GM19463 (cell line): ENCODE measurements around the gene PRLHR.
A peak's percentile ranks its signal among the peaks of the same experiment; 100 is the strongest.

Experiments
- ATAC-seq: cut with Tn5 transposase; IDR thresholded peaks from one replicate; pipeline ENCODE4 v1.9.1; 2021; ENCODE audit warnings: mild to moderate bottlenecking, moderate library complexity; ENCODE audit not compliant: unreplicated experiment

The PRLHR gene

GRCh38 chr10:118564114-118564513, 31.3 kb downstream of the PRLHR start:
- ATAC-seq, result no peak

- no peak for ATAC-seq
Observed at GRCh38 chr10:118563373-118563890, 32.0 kb downstream of the PRLHR start.

GRCh38 chr10:118562851-118563250, 32.6 kb downstream of the PRLHR start:
- ATAC-seq, result no peak

- ATAC-seq, result no peak
Observed at GRCh38 chr10:118557946-118558345, 37.5 kb downstream of the PRLHR start.

GRCh38 chr10:118551535-118552100, 43.8 kb downstream of the PRLHR start:
- ATAC-seq, result no peak

- no peak for ATAC-seq
Observed at GRCh38 chr10:118547282-118547681, 48.2 kb downstream of the PRLHR start.

GRCh38 chr10:118546479-118546878, 49.0 kb downstream of the PRLHR start:
- ATAC-seq, result no peak

- ATAC-seq, result no peak
Observed at GRCh38 chr10:118545381-118545780, 50.1 kb downstream of the PRLHR start.

GRCh38 chr10:118544401-118544948, 51.0 kb downstream of the PRLHR start:
- no peak for ATAC-seq

GRCh38 chr10:118543714-118544400, 51.6 kb downstream of the PRLHR start:
- peak; percentile 90 for ATAC-seq

GRCh38 chr10:118542745-118543144, 52.7 kb downstream of the PRLHR start:
- no peak for ATAC-seq

GRCh38 chr10:118542205-118542604, 53.2 kb downstream of the PRLHR start:
- ATAC-seq, result no peak

- ATAC-seq, result no peak
Observed at GRCh38 chr10:118541718-118542117, 53.7 kb downstream of the PRLHR start.
